Ishikawa (cell line): Measurements from ENCODE around the gene POLR2E.
A peak's percentile ranks its signal among the peaks of the same experiment; 100 is the strongest.

ENCODE experiments used
- CEBPB ChIP-seq: IDR thresholded peaks from 2 replicates; pipeline ENCODE4 v1.6.1; 2012
- CREB1 ChIP-seq: IDR thresholded peaks from 2 replicates; pipeline ENCODE4 v1.6.1; 2012; ENCODE audit warnings: low read depth
- EGR1 ChIP-seq: IDR thresholded peaks from 2 replicates; pipeline ENCODE4 v1.6.1; 2012
- EP300 ChIP-seq: IDR thresholded peaks from 2 replicates; pipeline ENCODE4 v1.6.1; 2012; ENCODE audit warnings: borderline replicate concordance
- FOXM1 ChIP-seq: IDR thresholded peaks from 2 replicates; pipeline ENCODE4 v1.6.1; 2012; ENCODE audit warnings: low read depth, borderline replicate concordance
- NFIC ChIP-seq: IDR thresholded peaks from 2 replicates; pipeline ENCODE4 v1.6.1; 2012
- RAD21 ChIP-seq: IDR thresholded peaks from 2 replicates; pipeline ENCODE4 v1.6.1; 2012; ENCODE audit warnings: low read depth
- TAF1 ChIP-seq: IDR thresholded peaks from 2 replicates; pipeline ENCODE4 v1.6.1; 2012; ENCODE audit warnings: low read depth, mild to moderate bottlenecking
- TCF12 ChIP-seq: IDR thresholded peaks from 2 replicates; pipeline ENCODE4 v1.6.1; 2012; ENCODE audit warnings: low read depth
- TEAD4 ChIP-seq: IDR thresholded peaks from 2 replicates; pipeline ENCODE4 v1.6.1; 2012
- YY1 ChIP-seq: IDR thresholded peaks from 2 replicates; pipeline ENCODE4 v1.6.1; 2012; ENCODE audit warnings: low read depth
- ZBTB7A ChIP-seq: IDR thresholded peaks from 2 replicates; pipeline ENCODE4 v1.6.1; 2012; ENCODE audit warnings: low read depth
- TF ChIP-seq, protein P1 (sequence below): IDR thresholded peaks from 2 replicates; pipeline ENCODE4 v1.6.1; 2012; ENCODE audit warnings: low read depth, mild to moderate bottlenecking
- TF ChIP-seq, protein P2 (sequence below): IDR thresholded peaks from 2 replicates; pipeline ENCODE4 v1.6.1; 2012
- TF ChIP-seq, protein P3 (sequence below): IDR thresholded peaks from 2 replicates; pipeline ENCODE4 v1.6.1; 2012

Gene POLR2E

DNA sequence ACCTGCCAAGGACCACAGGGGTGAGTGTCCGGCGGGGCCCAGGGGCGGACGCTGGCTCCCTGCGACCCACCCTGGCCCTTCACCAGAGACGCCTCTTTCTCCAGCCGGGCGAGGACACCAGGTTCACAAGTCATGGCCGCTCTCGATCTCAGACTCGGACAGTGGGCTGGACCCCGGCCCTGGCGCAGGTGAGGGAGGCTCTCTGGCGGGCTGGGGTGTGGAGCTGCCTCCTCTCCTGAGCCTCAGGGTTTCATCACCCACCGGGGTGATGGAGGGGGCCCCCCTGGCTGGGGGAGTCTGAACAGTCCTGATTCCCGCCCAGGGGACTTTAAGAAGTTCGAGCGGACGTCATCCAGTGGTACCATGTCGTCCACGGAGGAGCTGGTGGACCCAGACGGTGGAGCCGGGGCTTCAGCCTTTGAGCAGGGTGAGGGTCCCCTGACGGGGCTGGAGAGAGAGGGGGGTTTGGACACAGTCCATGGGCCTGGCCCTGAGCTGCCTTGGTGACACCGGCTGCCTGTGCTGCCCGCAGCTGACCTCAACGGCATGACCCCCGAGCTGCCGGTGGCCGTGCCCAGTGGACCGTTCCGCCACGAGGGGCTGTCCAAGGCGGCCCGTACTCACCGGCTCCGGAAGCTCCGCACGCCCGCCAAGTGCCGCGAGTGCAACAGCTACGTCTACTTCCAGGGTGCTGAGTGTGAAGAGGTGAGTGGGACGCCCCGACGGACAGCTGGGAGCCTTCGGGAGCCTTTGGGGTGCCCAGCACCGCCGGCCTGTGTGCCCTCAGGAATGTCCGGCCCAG lies 14.6 kb downstream of the POLR2E start:
- TF ChIP-seq, protein P1, sequence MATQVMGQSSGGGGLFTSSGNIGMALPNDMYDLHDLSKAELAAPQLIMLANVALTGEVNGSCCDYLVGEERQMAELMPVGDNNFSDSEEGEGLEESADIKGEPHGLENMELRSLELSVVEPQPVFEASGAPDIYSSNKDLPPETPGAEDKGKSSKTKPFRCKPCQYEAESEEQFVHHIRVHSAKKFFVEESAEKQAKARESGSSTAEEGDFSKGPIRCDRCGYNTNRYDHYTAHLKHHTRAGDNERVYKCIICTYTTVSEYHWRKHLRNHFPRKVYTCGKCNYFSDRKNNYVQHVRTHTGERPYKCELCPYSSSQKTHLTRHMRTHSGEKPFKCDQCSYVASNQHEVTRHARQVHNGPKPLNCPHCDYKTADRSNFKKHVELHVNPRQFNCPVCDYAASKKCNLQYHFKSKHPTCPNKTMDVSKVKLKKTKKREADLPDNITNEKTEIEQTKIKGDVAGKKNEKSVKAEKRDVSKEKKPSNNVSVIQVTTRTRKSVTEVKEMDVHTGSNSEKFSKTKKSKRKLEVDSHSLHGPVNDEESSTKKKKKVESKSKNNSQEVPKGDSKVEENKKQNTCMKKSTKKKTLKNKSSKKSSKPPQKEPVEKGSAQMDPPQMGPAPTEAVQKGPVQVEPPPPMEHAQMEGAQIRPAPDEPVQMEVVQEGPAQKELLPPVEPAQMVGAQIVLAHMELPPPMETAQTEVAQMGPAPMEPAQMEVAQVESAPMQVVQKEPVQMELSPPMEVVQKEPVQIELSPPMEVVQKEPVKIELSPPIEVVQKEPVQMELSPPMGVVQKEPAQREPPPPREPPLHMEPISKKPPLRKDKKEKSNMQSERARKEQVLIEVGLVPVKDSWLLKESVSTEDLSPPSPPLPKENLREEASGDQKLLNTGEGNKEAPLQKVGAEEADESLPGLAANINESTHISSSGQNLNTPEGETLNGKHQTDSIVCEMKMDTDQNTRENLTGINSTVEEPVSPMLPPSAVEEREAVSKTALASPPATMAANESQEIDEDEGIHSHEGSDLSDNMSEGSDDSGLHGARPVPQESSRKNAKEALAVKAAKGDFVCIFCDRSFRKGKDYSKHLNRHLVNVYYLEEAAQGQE, result no peak
- TF ChIP-seq, protein P2, sequence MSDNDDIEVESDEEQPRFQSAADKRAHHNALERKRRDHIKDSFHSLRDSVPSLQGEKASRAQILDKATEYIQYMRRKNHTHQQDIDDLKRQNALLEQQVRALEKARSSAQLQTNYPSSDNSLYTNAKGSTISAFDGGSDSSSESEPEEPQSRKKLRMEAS, result no peak
- TF ChIP-seq YY1 (no peak), TEAD4 (no peak)

DNA sequence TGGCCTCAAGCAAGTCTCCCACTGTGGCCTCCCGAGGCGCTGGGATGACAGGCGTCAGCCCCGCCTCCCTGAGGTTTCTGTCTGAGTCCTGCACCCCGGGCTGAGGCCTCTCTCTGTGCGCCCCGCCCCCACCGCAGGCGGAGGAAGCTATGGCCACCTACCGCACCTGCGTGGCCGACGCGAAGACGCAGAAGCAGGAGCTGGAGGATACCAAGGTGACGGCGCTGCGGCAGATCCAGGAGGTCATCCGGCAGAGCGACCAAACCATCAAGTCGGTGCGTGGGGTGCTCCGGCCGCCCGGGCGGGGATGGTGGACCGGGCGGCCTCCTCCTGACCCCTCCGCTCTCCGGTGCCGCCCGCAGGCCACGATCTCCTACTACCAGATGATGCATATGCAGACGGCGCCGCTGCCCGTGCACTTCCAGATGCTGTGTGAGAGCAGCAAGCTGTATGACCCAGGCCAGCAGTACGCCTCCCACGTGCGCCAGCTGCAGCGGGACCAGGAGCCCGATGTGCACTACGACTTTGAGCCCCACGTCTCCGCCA lies 15.5 kb downstream of the POLR2E start:
- TF ChIP-seq EGR1 (no peak), TEAD4 (no peak), EP300 (no peak)

DNA sequence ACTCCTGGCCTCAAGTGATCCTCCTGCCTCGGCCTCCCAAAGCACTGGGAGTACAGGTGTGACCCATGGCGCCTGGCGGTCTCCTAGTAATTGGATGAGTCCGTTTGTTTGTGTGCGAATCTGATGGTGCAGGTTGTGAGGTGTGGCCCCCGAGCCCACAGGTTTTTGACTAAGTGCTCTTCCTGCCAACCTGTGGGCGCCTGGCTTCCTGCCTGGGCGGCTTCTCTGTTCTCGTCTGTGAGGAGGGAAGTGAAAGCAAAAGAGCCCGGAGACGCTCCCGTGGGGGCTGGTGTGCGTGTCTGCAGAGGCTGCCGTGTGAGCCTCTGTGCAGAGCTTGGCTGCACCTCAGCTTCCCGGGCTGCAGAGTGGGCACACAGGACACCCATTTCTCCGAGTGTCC lies 18.2 kb downstream of the POLR2E start:
- TF ChIP-seq TCF12 (0 out of 2 replicates have a peak, but pooled peaks have one; percentile 53), CEBPB (no peak), YY1 (no peak), TEAD4 (no peak), CREB1 (no peak), EP300 (peak; percentile 42; the same call in 1 of the 2 replicates)
- TF ChIP-seq, protein P2, result 0 out of 2 replicates have a peak, but pooled peaks have one; percentile 37

DNA sequence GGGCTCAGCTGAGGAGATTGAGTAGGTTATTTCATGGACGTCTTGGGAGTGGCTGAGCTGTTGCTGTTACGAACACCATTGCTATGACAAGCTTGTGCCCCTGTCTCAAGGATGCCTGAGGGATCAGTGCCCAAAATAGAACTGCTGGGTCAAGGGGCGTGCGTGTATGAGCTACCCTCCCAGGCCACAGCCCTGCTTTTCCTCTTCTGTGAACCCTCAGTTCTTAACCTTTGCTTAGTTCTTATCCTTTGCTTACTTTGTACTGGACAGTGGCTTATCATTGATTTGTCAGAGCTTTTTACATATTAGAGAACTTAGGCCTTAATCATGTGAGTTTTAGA lies 19.2 kb downstream of the POLR2E start:
- no peak for TF ChIP-seq CEBPB
- TF ChIP-seq RAD21, result no peak
- TF ChIP-seq TEAD4, result no peak
- no peak for TF ChIP-seq EP300
- no peak for TF ChIP-seq YY1
- TF ChIP-seq CREB1, result no peak
- TF ChIP-seq, protein P2, result no peak

DNA sequence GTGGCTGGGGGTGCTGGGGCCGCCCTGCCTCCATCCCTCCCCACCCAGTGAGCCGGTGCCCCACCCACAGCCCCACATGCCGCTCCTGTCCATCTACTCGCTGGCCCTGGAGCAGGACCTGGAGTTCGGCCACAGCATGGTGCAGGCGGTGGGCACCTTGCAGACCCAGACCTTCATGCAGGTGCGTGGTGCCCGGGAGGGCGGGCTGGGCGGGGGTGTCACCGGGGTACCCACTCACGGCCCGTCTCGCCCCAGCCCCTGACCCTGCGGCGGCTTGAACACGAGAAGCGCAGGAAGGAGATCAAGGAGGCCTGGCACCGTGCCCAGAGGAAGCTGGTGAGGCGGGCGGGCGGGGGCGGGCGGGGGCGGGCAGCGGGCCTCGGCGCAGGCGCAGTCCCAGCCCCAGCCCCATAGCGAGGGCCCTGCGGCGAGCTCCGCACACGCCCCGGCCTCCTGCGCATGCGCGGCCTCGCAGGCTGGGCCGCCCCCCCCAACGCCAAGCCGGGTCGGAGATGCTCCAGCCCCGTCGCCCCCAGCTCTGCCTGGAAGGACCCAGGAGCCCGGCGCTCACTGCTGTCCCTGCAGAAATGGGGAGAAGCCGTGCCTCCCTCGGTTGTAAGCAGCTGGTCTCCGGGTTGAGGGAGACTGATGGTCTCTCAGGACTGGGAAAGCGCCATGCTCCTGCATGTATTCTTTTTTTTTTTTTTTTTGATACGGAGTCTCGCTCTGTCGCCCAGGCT lies 20.5 kb downstream of the POLR2E start:
- 0 out of 2 replicates have a peak, but pooled peaks have one; percentile 14 for TF ChIP-seq ZBTB7A
- TF ChIP-seq, protein P2, result 0 out of 2 replicates have a peak, but pooled peaks have one; percentile 19
- TF ChIP-seq EGR1, result 0 out of 2 replicates have a peak, but pooled peaks have one; percentile 2
- TF ChIP-seq NFIC, result peak; percentile 64; the same call in 1 of the 2 replicates
- TF ChIP-seq CREB1, result no peak

DNA sequence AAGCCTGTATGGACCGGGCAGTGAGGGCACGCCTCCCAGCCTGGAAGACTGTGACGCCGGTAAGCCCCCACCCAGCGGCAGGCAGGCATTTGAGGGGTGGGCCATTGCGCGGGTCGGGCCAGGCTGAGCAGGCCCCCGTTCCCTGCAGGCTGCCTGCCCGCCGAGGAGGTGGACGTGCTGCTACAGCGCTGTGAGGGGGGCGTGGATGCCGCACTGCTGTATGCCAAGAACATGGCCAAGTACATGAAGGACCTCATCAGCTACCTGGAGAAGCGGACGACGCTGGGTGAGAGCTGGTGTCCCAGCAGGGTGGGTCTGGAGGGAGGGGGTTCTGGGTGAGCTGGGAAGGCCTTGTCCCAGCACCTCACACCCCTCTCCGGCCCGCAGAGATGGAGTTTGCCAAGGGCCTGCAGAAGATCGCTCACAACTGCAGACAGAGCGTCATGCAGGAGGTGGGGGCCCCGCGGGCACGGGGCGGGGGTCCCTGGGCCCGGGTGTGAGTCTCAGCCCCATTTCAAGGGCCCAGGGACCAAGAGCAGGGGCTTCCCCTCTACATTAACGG lies 21.1 kb downstream of the POLR2E start:
- no peak for TF ChIP-seq FOXM1
- TF ChIP-seq CEBPB, result no peak
- TF ChIP-seq, protein P2, result no peak
- TF ChIP-seq, protein P3, sequence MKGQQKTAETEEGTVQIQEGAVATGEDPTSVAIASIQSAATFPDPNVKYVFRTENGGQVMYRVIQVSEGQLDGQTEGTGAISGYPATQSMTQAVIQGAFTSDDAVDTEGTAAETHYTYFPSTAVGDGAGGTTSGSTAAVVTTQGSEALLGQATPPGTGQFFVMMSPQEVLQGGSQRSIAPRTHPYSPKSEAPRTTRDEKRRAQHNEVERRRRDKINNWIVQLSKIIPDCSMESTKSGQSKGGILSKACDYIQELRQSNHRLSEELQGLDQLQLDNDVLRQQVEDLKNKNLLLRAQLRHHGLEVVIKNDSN, result no peak
- TF ChIP-seq CREB1, result no peak
- TF ChIP-seq ZBTB7A, result 0 out of 2 replicates have a peak, but pooled peaks have one; percentile 65
- TF ChIP-seq TAF1, result no peak

DNA sequence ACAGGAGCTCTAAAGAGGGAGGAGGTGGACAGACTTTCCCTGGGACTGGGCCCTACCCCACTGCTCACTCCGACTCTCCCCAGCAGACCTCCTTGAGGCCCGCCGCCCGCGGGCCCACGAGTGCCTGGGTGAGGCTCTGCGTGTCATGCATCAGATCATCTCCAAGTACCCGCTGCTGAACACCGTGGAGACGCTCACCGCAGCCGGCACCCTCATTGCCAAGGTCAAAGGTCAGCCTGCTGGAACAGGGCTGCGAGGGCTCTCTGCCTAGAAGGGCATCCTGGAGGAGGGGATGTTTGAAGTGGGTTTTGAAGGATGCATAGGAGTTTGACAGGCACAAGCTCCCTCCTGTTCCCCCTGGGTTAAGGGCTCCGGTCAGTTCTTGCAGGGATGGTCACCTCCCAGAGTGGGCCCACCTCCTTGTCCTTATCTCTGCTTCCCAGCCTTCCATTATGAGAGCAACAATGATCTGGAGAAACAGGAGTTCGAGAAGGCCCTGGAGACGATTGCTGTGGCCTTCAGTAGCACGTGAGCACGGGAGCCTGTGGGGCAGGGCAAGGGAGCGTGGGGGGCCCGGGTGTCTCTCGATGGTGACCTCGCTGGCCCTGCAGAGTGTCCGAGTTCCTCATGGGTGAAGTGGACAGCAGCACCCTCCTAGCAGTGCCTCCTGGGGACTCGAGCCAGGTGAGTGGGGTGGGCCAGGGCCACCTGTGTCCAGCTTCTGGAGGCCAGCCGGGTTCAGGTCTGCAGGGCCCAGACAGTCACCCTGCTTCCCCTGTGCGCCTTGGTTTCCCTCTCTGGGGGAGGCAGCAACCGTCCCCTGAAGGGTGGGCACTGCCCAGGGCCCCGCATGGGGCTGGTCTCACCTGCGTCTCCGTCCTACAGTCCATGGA lies 21.9 kb downstream of the POLR2E start:
- no peak for TF ChIP-seq YY1
- no peak for TF ChIP-seq EP300
- no peak for TF ChIP-seq ZBTB7A
- TF ChIP-seq FOXM1, result no peak
- TF ChIP-seq EGR1, result no peak
- TF ChIP-seq, protein P3, result no peak
- TF ChIP-seq TEAD4, result no peak
- TF ChIP-seq CEBPB, result no peak
- no peak for TF ChIP-seq TCF12
- no peak for TF ChIP-seq RAD21
- no peak for TF ChIP-seq TAF1
- TF ChIP-seq, protein P1, result no peak
- TF ChIP-seq NFIC, result no peak
- TF ChIP-seq, protein P2, result no peak
- no peak for TF ChIP-seq CREB1
